AG09309 (cell line): ENCODE results near the gene SGPL1.

Experiments used
- DNase-seq: peaks from one replicate; pipeline ENCODE4 v3.0.0-alpha.2; 2010; ENCODE audit warnings: low read depth
- H3K4me3 ChIP-seq: 2 replicates; pipeline ENCODE4 v1.5.1; 2011; ENCODE audit warnings: mild to moderate bottlenecking, low read depth, low read length, moderate library complexity; ENCODE audit not compliant: control insufficient read depth
- TF ChIP-seq, protein P1 (sequence below): IDR thresholded peaks from 2 replicates; pipeline ENCODE4 v1.5.1; 2011; ENCODE audit warnings: mild to moderate bottlenecking, low read depth, low read length, inconsistent platforms; ENCODE audit not compliant: insufficient read depth, control insufficient read depth; ENCODE audit errors: missing control alignments

SGPL1 gene

DNA sequence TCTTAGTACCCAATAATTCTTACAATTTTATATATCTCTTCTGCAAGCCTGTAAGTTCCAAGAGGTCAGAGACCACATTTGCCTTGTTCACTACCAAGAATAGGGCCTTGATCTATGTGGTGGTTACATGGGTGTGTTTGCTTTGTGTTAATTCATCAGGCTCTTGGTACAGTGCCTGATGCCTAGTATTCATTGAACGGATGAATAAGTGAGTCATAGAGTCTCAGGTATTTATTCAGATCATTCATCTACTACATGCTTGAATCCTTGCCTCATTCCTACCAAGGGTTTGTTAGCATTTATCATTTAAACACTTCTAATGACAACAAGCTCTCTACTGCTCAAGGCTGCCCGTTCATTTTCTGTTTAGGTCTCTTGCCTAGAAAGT, 11.3 kb upstream of the SGPL1 start:
- TF ChIP-seq, protein P1, sequence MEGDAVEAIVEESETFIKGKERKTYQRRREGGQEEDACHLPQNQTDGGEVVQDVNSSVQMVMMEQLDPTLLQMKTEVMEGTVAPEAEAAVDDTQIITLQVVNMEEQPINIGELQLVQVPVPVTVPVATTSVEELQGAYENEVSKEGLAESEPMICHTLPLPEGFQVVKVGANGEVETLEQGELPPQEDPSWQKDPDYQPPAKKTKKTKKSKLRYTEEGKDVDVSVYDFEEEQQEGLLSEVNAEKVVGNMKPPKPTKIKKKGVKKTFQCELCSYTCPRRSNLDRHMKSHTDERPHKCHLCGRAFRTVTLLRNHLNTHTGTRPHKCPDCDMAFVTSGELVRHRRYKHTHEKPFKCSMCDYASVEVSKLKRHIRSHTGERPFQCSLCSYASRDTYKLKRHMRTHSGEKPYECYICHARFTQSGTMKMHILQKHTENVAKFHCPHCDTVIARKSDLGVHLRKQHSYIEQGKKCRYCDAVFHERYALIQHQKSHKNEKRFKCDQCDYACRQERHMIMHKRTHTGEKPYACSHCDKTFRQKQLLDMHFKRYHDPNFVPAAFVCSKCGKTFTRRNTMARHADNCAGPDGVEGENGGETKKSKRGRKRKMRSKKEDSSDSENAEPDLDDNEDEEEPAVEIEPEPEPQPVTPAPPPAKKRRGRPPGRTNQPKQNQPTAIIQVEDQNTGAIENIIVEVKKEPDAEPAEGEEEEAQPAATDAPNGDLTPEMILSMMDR, result no peak
- DNase-seq, result no peak
- no peak overlapping the region for H3K4me3 ChIP-seq

DNA sequence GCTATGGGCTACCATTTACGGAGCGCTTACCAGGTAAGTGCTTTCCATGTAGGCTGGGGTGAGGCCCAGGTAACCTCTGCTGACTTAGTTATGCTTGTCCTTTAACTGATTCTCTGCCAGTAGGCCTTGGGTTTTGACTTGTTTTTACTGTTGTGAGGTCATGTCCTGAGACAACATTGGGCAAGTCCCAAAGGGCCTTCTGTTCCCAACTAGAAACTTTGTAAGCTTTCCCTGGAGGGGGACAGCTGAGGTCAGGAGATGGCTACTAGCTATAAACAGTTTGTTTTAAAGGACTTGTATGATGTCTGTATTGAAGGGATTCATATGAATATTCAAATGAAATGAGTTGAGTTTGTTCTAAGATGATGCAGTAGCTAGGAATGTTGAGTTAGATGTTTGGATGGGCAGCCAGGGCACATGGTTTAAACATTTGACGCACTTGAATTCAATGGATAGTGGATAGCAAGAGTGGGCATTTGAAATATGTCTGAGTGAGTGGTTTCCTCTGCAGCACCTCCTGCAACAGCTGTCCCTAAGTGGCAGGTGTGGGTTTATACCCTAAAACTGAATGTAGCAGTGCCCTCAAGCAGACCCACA, 10.0 kb upstream of the SGPL1 start:
- H3K4me3 ChIP-seq, result no peak overlapping the region
- no peak for DNase-seq
- TF ChIP-seq, protein P1, result no peak

DNA sequence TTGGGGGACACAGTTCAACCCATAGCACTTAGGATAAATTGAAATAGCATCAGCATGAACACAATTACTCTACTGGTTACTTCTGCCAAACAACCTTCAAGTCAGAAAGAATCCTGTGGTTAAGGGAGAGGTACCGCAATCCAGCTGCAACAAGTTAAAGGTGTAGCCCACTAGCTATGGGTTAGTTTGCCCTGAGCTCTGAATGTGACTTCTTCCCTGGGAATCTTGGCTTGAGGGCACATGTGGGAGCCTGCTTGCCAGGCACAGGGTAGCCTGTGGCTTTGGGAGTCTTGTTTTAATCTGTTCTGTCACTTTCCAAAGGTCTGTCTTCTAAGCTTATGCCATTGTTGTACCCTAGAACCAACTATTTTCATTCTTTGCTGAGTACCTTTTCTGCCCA, 8.9 kb upstream of the SGPL1 start:
- TF ChIP-seq, protein P1, result no peak
- no peak overlapping the region for H3K4me3 ChIP-seq
- no peak for DNase-seq

DNA sequence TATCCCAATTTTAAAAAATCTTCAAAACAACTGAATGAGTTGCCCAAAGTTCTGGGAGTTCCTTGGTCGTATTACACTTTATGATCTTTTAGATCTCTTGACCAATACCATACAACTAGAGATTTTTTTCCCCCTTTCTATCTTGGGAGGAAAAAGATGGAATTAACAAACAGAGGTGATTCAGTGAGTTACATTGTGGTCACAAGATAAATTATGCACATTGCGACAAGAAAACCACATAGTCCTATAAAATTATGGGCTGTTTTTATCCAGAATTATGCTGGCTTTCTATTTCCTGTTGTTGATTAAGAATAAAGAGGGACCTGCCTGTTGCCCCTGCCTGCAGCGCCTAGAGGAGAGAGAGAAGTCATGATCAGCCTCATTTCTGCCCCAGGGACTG, 8.2 kb upstream of the SGPL1 start:
- no peak for DNase-seq
- TF ChIP-seq, protein P1, result no peak
- H3K4me3 ChIP-seq, result no peak overlapping the region

- DNase-seq, result no peak
- H3K4me3 ChIP-seq, result no peak overlapping the region
- TF ChIP-seq, protein P1, result no peak
Observed at GRCh38 chr10:70809011-70809611, 6.6 kb upstream of the SGPL1 start.

DNA sequence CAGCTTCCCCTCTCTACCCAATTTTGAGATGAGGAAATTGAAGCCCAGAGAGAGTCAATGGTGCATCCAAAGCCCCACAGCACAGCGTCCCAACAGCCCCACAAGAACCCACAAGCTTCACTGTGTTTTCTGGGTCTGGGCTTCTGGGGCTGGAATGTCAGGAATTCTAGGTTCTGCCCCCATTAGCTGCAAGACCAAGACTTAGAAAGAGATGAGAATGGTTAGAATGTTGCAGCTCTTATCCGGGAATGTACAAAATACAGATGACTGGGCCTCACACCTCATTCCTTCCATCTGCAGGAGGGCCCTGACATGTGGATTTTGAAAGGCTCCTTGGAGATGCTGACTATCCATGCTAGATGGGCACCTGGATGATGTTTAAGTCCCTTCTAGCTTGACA, 6.0 kb upstream of the SGPL1 start:
- no peak overlapping the region for H3K4me3 ChIP-seq
- no peak for DNase-seq
- TF ChIP-seq, protein P1, result no peak
